Gastrocnemius medialis (tissue), 4 donors: ENCODE data around the gene THTPA. TPM values are rescaled to one million over a fixed set of nuclear protein-coding genes. Genes with fewer than 3 reads are reported as not detected.
A peak's percentile ranks its signal among the peaks of the same experiment; 100 is the strongest.

Experiments
- ATAC-seq, 2 donors: fragments of 150-250 bp; one replicate each; pipeline ENCODE4 v1.9.1; 2016
- DNase-seq, 2 donors: peaks; one replicate each; pipeline ENCODE4 v3.0.0-alpha.2; 2019
- H3K27ac ChIP-seq, 4 donors: fragments of 200-600 bp; sonication (generic); 1 replicate in 1 of 4; 2 replicates in 3 of 4; pipeline ENCODE4 v1.5.1; 2016 to 2018; ENCODE audit warnings: mild to moderate bottlenecking in 2 of 4, moderate library complexity in 1 of 4
- H3K27me3 ChIP-seq, 3 donors: fragments of 200-600 bp; sonication (generic) in 2 of 3; 1 replicate in 1 of 3; 2 replicates in 2 of 3; pipeline versions ENCODE4 v1.5.1 to v1.6.0; 2016 to 2019; ENCODE audit warnings: mild to moderate bottlenecking in 1 of 3, moderate library complexity in 1 of 3
- H3K36me3 ChIP-seq, 2 donors: fragments of 200-600 bp; sonication (generic) in 1 of 2; one replicate each; pipeline ENCODE4 v1.5.1; 2017 to 2018
- H3K4me1 ChIP-seq, 2 donors: fragments of 200-600 bp; sonication (generic) in 1 of 2; one replicate each; pipeline ENCODE4 v1.5.1; 2016 to 2017; ENCODE audit warnings: mild to moderate bottlenecking in 2 of 2
- H3K4me3 ChIP-seq, 4 donors: fragments of 200-600 bp; sonication (generic) in 3 of 4; 1 replicate in 1 of 4; 2 replicates in 3 of 4; pipeline ENCODE4 v1.5.1; 2016 to 2019; ENCODE audit warnings: mild to moderate bottlenecking in 2 of 4
- H3K9me3 ChIP-seq, 3 donors: fragments of 200-600 bp; sonication (generic) in 2 of 3; 1 replicate in 1 of 3; 2 replicates in 2 of 3; pipeline ENCODE4 v1.5.1; 2016 to 2019
- CTCF ChIP-seq, 5 experiments: fragments of 450-650 bp in 3 of 5; fragments of 200-600 bp in 2 of 5; sonication (generic) in 2 of 5; IDR thresholded peaks in 4 of 5; conservative IDR thresholded peaks in 1 of 5; 1 replicate in 4 of 5; 2 replicates in 1 of 5; pipeline ENCODE4 v1.5.1; 2016 to 2019; ENCODE audit warnings: antibody characterized with exemption in 5 of 5, mild to moderate bottlenecking in 3 of 5, moderate library complexity in 3 of 5
- POLR2A ChIP-seq, 2 donors: fragments of 450-650 bp; IDR thresholded peaks; one replicate each; pipeline ENCODE4 v1.6.1; 2017; ENCODE audit warnings: antibody characterized with exemption in 2 of 2, mild to moderate bottlenecking in 2 of 2, moderate library complexity in 2 of 2
- in situ Hi-C, 4 donors: fragments of 200-750 bp; cut with MboI; loops; one replicate each; pipeline versions ENCODE4 v1.15.0 to v1.8.0; 2017; ENCODE audit warnings: low sequenced_read_pairs in 4 of 4
- intact Hi-C: fragments of 100-400 bp; cut with DNase I; formaldehyde crosslinking; loops from one replicate; pipeline ENCODE4 v1.15.1; 2023; ENCODE audit warnings: low total_unique reads
- total RNA-seq, 4 donors: library from RNA; depleted of rRNA; stranded (reverse); fragments of >200 nt; gene quantifications; one replicate each; pipeline versions ENCODE4 v1.1.0 to v1.2.3, GENCODE V29; 2016

The THTPA gene, protein sequence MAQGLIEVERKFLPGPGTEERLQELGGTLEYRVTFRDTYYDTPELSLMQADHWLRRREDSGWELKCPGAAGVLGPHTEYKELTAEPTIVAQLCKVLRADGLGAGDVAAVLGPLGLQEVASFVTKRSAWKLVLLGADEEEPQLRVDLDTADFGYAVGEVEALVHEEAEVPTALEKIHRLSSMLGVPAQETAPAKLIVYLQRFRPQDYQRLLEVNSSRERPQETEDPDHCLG
- 10 to 100 TPM; 13.2 to 32.9 (median 21.4) TPM for total RNA-seq

DNA sequence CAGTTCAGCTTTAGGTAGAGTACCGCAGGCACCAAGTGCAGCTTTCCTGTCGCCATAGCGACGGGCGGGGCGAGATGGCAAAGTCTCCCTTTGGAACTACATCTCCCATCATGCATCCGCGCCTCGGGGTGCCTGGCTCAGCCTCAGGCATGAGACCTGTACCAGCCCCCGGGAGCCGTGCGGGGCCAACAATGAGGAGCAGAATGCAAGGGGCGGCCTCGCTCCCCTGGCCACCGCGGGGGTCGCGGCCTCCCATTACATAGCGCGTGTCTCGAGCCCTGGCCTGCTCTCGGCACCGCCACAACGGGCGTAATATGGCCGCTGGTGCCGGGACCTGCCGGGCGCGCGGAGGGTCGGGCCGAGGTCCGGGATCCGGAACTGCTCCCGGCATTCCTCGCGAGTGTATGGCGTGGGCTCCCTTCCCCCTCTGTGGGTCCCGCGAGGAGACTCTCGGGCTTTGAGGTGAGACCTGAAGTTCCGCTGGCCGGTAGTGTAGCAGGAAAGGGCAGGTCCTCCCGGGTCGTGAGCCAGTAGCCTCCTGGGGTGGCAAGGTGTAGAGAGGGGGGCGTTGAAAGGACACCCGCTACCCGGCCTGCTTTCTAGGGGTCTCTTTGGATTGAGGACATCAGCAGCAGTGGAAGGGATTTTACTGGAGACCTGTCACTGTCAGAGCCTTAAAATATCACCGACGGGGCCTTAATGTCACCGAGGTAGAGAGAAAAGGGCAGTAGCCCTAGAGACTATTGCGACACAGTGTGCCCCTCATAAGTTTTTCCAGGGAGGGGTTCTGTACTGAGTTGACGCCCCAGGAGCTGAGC lies at the start of gene THTPA:
TSS of gene THTPA (plus strand) at position 390 of the 818 bp plus-strand sequence. CDS start 487 bp downstream, outside the sequence.
- Histone ChIP-seq H3K4me3 (peak within 1 kb of the TSS; percentile 86 to 98 (median 94)), H3K9me3 (no peaks in the 10 kb centered on the region), H3K4me1 (peaks cover 22 to 23% of the 10 kb centered on the region in 2 donors), H3K27ac (peak within 1 kb of the TSS; percentile 94 to 100 (median 96)), H3K27me3 (no peaks in the 10 kb centered on the region), H3K36me3 (no peaks in the 10 kb centered on the region)
- intact Hi-C loops (loop anchor here (2.0 to 10.0 kb wide), 4 partner anchors 87 to 879 kb away; partner anchors contain the start of genes NGDN, PABPN1 and PRMT5), in situ Hi-C loops (loop anchor here in 3 of 4 donors (5.0 to 25.0 kb wide), 5 partner anchors 74 to 969 kb away; partner anchors contain the start of genes ABHD4 (in 1 of the 3), DAD1 (in 1 of the 3) and PABPN1 (in 1 of the 3))
- peak; percentile 90 for ATAC-seq
- peak in 1 of 2 donors; percentile 17 for TF ChIP-seq POLR2A (IDR thresholded peaks at IDR 0.05)
- no peak for TF ChIP-seq CTCF (IDR thresholded peaks at IDR 0.05 in 4 of 5, conservative IDR thresholded peaks at IDR 0.05 in 1 of 5)
- peak; percentile 81 to 85 for DNase-seq

DNA sequence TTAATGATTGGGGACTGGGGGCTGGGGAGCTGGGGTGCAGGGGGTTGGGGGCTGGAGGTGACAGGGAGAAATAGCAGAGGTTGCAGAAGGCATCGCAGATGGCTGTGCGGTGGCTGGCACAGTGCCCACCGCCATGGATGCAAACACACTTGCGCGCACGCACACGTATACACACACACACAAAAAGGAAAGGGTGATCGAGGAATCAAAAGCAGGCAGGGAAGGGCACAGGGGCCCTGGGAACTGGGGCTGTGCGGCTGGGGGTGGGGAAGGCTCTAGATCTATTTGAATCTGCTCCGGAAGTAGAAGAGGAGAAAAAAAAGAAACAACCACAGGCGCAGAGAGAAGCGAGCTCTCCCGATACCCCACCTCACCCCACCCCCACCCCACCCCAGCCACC lies 43.9 kb upstream of the THTPA start:
- ATAC-seq (no peak), DNase-seq (no peak)
- intact Hi-C loops: no loop called here
- Histone ChIP-seq H3K4me1 (no peaks in the 10 kb centered on the region), H3K9me3 (no peaks in the 10 kb centered on the region), H3K27ac (no peak overlapping the region), H3K36me3 (no peaks in the 10 kb centered on the region), H3K4me3 (no peak overlapping the region), H3K27me3 (peaks cover 0 to 7% (median 0%) of the 10 kb centered on the region in 3 donors)
- in situ Hi-C loops: no loop called here
- TF ChIP-seq POLR2A (IDR thresholded peaks at IDR 0.05): no peak
- no peak for TF ChIP-seq CTCF (IDR thresholded peaks at IDR 0.05 in 4 of 5, conservative IDR thresholded peaks at IDR 0.05 in 1 of 5)

DNA sequence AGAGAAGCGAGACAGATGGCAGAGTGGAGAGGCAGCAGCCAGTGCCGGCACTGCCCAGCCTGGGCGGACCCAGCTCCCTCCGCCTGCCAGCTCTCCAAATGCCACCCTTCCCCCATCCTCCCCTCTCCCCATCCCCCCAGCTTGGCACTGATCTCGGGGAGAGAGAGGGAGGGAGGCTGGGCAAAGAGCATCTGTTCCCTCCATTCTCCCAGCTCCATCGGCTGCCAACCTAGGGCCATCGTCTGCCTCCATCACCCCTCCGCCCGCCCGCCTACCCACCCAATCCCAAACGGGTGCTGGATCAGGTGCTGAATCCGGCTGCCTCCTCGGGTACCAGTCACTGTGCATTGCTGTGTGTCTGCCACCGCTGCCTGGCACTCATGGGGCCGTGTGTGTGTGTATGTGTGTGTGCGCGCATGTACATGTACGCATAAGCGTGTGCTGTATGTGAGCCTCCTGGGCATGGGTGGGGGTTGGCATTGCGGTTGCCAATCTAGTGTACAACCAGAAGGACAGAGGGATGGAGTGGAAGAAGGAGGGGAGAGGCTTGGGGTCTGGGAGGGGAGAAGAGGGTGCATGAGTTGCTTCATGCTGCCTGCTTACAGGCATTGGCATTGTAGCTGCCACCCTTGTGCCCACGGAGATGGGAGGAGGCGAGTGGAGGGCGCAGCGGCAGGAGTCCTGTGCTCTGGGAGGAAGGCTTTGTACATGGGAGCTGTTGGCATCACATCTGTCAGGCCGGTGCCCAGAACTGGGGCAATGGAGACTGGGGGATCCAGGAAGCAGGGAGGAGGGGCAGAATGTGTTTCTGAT lies 42.9 kb upstream of the THTPA start:
- intact Hi-C loops: no loop called here
- DNase-seq: no peak
- ATAC-seq: no peak
- Histone ChIP-seq H3K27ac (no peak overlapping the region), H3K27me3 (peaks cover 0 to 7% (median 0%) of the 10 kb centered on the region in 3 donors), H3K4me1 (peaks cover 0 to under 1% of the 10 kb centered on the region in 2 donors), H3K9me3 (no peaks in the 10 kb centered on the region), H3K36me3 (no peaks in the 10 kb centered on the region), H3K4me3 (no peak overlapping the region)
- TF ChIP-seq CTCF (IDR thresholded peaks at IDR 0.05 in 4 of 5, conservative IDR thresholded peaks at IDR 0.05 in 1 of 5) (no peak), POLR2A (IDR thresholded peaks at IDR 0.05) (no peak)
- in situ Hi-C loops: no loop called here

DNA sequence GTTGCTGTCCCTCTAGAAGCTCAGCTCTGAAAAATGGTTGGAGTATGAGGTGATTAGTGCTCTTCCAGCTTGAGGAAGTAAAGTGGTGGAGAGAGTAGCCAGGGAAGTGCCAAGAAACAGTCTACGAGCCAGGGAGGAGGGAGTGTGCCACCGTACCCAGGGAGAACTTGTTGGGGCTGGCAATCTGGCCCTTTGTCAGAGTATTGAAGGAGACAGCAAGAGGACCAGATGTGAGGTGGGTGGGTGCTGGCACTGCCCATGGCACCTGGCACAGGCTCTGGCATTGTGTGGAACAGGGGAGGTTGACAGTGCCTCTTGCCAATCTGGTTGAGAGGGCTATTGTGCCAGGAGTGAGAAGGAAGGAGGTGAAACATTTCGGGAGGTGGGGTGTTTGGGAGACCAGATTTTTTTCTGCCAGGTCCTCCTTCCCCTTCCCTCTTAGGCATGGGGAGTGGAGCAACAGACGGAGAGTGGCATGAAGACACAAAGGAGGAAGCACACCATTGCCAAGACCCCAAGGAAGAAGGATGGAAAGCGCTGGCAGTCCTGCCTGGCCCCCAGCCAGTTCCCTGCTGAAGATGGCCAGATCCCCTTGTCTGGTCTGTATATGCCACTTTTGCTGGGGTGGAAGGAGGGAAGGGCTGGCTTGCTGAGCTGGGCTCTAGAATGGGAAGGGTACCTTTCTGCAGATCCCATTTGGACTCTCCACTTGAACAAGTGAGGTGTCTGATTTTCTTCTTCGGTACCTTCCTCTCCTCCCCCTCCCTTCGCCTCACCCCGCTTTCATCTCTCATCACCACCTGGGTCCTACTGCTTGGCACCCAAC lies 42.0 kb upstream of the THTPA start:
- H3K9me3 ChIP-seq: no peaks in the 10 kb centered on the region
- DNase-seq (no peak), ATAC-seq (no peak)
- H3K4me1 ChIP-seq: peaks cover 0 to 4% of the 10 kb centered on the region in 2 donors
- no peaks in the 10 kb centered on the region for H3K36me3 ChIP-seq
- peaks cover 0 to 7% (median 0%) of the 10 kb centered on the region in 3 donors for H3K27me3 ChIP-seq
- no peak overlapping the region for H3K4me3 ChIP-seq
- intact Hi-C loops: no loop called here
- TF ChIP-seq CTCF (IDR thresholded peaks at IDR 0.05 in 4 of 5, conservative IDR thresholded peaks at IDR 0.05 in 1 of 5) (no peak), POLR2A (IDR thresholded peaks at IDR 0.05) (no peak)
- H3K27ac ChIP-seq: no peak overlapping the region
- in situ Hi-C loops: no loop called here
